Stimulated activated CD8-positive, alpha-beta memory T cell treated with anti-CD3 and anti-CD28 coated beads, Interleukin-15, amount 100 ng/mL, for 1 hour (primary cell): Measurements from ENCODE around the gene PTPRD.

Experiments
- DNase-seq: peaks from one replicate; pipeline ENCODE4 v3.0.0-alpha.2; 2020; ENCODE audit warnings: low read depth

The PTPRD gene

GRCh38 chr9:8683496-8683895 is 1929.3 kb downstream of the PTPRD start:
- DNase-seq, result no peak

DNA sequence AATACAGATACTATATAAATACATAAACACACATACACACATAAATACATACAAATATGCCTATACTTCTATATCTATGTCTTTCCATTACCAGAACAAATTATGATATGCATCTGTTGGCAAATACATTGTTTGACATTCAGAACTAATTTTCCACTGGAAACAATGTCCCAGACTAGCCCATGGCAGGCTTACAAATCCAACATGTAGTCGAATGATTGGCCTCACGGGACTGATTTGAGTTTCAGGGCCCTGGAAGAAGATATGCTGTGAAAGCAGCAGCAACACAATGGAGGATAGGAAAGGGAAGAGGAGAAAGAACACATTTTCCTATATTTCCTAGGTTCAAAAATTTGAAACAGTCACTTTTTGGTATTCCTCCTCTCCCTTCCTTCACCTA is 1932.1 kb downstream of the PTPRD start:
- DNase-seq, result no peak

DNA sequence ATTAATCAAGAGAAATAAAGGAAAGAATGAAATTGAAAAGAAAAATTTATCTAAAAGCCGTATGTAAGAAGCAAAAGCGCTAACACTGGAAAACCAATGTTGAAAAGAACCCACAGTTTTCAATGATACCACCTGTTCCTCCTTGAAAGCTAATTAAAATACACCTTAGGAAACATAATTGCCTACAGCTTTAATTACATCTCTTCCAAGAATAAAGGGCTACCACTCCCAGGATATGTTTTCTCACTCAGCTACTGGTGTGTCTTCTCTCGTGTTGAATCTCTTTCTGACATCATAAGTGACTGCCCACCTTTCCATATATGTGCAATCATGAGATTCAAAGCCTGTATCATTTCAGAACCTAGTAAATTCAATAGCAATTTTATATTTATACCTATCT is 1932.6 kb downstream of the PTPRD start:
- no peak for DNase-seq

DNA sequence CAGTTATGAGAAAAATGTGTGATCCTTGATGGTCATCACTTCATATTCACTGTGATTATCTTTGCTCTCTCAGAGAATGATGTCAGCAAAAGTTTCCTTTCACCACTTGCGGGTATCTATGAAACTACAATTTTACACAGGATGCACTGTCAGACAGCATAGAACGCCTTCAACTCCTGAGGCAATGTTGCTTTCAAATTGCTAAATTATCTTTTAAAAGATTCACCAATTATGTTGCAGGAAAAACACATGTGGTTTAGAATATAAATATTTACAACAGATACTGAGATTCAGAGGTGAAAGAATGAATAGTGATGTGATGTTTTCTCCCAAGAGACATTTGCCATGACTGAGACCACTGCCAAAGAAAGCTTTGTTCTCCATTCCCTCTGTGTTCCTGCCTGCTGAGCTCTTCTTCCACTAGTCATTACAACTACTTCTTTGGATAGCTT is 1933.4 kb downstream of the PTPRD start:
- DNase-seq, result no peak

DNA sequence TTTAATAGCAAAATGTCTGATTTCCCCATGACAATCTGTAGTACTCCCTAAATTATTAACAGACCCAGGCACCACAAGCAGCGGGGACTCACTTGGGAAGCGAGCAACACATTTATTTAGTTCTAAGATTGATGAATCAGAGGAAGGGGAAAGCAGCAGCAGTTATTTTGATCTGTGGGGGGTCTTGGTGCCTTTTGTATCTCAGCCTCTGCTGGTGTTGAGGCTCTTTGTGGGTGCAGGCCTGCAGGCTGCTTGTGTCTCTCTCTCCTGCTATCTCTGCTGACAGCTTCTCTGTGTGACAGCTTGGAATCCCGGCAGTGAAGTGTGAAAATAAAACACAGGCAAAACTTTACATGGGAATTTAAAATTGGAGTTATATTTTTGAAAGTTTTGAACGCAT is 1935.1 kb downstream of the PTPRD start:
- no peak for DNase-seq

GRCh38 chr9:8674536-8674935 is 1938.3 kb downstream of the PTPRD start:
- DNase-seq, result no peak

DNA sequence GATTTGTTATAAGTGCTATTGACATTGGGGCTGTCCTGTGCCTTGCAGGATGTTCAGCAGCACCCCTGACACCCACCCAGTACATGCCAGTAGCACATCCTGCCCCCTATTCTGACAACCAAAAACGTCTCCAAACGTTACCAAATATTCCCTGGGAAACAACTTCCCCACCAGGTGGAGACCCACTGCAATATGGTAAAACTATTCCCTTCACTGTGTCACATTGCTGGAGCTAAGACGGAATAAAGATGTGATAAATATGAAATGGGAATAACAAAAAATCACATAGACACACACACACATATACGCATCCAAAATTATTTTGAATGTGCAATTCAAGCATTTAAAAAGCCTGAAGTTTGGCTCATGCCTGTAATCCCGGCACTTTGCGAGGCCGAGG is 1939.0 kb downstream of the PTPRD start:
- DNase-seq, result no peak

DNA sequence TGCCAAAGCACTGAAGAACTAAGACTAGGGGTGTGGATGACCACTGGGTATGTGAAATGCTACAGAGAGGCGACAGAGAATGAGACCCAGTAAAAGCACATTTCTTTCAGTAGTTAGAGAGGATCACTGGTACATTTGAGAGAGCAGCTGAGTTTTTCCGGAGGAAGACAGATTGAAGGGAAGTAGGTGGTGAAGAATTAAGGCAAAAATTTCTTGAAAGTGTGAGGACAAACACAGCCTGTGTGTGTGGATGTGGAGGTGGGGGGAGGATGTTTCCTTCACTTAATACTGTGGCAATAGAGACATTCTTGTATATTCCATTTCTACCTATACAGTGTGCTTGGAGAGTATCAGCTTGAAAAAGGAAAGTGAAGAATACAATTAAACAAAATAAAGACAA is 1942.1 kb downstream of the PTPRD start:
- no peak for DNase-seq

DNA sequence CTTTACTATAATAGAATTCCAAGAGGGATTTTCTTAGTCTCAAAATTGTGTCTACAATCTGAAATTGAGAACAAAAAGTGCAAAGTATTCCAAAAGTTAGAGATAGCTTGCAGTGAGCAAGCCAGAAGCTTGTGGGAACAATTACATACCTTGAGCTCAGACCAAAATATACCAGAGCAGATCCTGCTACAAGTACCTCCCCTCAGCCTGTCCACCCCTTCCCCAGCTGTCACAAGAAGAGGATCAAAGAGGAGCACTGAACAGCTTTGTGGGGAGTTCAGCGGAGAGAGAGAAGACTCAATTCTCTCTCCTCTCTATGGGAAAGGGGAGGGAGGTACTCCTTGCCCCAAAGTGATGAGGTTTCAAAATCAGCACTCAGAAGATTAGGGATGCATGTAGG is 1944.1 kb downstream of the PTPRD start:
- DNase-seq, result no peak

DNA sequence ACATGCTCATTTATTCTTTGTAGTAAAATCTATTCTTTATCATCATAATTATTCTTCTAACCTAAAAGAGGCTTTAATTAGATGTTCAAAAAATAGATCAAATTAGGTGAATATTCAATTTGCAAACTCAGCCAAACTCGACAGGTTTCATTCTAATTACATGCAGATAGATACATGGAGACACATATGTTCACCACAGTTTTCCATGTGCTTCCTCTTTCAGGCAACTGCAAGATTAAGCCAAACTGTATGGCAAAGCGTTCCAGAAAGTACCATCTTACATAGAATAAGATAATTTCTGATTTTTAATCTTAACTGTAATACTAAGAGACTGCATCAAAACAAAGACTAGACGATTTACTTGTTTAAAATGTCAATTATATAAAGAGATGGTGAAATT is 1944.6 kb downstream of the PTPRD start:
- no peak for DNase-seq

- DNase-seq, result no peak
Measured at GRCh38 chr9:8666060-8666459, 1946.7 kb downstream of the PTPRD start.

DNA sequence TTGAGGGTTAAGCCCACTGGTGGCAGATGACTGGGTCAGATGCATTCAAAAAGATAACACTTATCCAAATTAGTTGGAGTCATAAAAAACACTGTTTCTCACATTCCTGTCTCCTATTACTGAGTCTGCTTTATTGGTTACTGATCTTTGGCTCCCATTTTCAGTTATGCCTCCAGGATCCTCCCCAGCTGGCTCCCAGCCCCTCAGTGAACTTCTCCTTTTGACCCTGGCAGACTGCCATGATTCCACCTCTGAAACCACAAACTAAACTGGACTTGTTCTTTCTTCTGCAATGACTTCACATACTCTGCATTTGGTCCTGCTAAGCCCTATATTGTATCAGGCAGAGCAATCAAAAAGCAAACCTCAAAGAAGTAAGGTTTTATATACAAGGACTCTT is 1952.4 kb downstream of the PTPRD start:
- no peak for DNase-seq

DNA sequence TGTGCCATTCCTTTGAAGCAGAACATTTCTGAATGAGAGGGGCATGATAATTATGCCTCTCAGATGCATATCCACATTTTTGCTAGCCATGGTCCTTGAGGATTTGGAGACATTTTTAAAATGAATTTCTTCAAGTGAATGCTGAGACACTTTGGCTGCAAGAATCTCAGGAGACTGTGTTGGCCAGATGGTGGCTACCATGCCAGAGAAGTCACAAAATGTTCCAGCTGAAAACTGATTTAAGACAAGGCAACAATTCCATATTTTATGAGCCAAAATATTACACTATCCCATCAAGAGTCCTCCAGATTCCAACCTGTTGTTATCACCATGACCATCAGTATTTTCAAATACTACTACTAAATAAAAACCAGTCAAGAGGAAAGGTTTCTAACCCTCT is 1953.7 kb downstream of the PTPRD start:
- no peak for DNase-seq

- DNase-seq, result no peak
Measured at GRCh38 chr9:8655071-8655470, 1957.7 kb downstream of the PTPRD start.

DNA sequence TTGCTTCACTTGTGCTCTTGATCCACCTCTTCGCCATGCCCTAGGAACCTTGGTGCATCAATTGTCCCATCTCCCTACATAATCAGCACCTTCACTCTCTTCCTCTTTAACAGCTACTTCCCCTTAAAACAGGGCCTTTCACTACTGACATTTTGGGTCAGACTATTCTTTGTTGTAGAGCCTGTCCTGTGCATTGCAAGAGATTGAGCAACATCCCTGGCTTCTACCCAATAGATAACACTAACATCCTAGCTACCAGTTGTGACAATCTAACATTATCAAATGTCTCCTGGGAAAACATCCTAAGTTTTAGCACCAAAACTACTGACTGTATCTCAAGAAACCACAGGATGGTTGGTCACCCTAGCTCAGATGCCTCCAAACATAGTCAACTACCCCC is 1958.9 kb downstream of the PTPRD start:
- DNase-seq, result no peak

DNA sequence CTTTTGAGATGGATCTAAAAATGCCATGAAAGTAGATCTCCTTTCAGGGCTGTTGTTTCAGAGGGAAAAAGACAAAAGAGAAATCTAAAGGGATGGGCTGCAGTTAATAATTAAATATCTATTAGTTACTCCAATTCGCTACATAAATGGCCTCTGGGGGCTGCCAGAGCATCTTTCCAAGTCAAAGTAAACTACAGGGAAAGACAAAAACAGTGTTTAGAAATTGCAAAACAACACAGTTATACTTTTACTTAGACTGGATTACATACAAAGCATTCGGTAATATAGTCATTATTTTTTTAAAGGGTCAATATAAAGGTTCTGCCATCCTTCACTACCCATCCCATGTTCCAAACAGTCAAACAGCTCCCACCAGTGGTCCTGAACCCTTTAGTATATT is 1959.7 kb downstream of the PTPRD start:
- no peak for DNase-seq

- no peak for DNase-seq
Measured at GRCh38 chr9:8652255-8652654, 1960.5 kb downstream of the PTPRD start.

- DNase-seq, result no peak
Measured at GRCh38 chr9:8651846-8652215, 1961.0 kb downstream of the PTPRD start.

GRCh38 chr9:8651070-8651845 is 1961.5 kb downstream of the PTPRD start:
- DNase-seq, result no peak

- DNase-seq, result no peak
Measured at GRCh38 chr9:8649807-8650206, 1963.0 kb downstream of the PTPRD start.

DNA sequence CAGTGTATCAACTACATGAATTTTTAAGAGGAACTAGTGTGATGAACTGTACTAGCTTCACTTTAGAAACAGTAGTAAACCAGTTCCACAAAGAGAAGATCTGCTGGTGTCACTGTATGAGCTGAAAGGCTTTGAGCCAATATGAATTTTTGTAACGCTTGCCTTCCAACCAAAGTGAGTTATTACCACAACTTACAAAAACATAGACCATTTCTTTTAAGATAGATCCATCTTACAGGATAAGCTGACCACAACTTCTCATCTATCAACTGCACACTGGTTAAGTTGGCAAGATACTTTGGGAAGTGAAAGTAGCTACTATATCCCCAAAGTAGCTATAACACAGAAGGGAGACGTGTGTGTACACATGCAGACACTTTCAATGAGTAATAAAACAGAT is 1963.6 kb downstream of the PTPRD start:
- no peak for DNase-seq

DNA sequence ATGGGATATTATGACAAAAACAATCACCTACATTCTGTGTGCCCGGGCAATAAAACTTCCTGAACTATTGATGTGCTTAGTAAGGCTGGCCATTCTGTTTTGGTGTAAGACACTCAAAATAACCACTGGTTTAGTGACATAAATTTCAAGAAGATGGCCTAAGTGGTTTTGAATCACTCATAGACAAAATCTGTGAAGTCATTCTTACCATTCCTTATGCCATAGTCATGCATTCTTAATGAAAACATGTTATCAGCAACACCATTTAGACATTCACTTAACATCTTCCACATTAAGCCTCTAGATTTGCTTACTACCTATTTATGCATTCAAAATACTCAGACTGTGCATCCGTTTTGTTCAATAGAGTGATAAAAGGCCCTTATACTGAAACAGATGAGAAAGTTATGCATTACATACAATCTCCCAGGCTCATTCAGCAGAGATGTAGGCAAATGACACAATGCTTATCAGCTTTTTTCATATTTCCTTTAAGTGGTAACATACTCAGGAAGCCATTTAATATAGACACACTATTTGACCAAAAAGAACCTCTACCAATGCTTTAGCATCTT is 1964.4 kb downstream of the PTPRD start:
- no peak for DNase-seq

DNA sequence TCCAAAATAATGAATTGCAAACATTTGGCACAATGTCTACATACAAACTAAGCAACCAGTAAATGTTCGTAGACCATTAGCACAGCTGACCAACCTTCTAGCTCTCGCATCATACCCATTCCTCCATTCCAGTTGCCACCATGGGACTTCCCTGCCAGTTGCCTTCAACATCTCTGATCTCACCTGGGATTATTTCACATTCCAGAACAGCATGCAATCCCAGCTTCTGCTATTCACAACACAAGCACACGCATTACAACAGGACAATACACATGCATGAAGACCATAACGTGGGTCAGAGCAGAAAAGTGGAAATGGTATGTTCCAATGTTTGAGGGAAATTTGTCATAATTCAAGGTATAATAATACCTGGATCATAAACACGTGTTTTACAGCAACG is 1965.0 kb downstream of the PTPRD start:
- DNase-seq, result no peak

GRCh38 chr9:8644571-8644970 is 1968.2 kb downstream of the PTPRD start:
- no peak for DNase-seq
